ENCODE measurements around the gene METTL22. TPM values are rescaled to one million over a fixed set of nuclear protein-coding genes. Genes with fewer than 3 reads are reported as not detected.

The METTL22 gene, protein sequence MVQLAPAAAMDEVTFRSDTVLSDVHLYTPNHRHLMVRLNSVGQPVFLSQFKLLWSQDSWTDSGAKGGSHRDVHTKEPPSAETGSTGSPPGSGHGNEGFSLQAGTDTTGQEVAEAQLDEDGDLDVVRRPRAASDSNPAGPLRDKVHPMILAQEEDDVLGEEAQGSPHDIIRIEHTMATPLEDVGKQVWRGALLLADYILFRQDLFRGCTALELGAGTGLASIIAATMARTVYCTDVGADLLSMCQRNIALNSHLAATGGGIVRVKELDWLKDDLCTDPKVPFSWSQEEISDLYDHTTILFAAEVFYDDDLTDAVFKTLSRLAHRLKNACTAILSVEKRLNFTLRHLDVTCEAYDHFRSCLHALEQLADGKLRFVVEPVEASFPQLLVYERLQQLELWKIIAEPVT
- total RNA-seq, result 10 to 100 TPM; 24.1 to 41.0 (median 30.8) TPM
- long read RNA-seq, donor 1, full-length matches to known transcripts, result 6 of 17 reads
- long read RNA-seq, donor 1, partial matches to known transcripts, result 3 of 17 reads
- long read RNA-seq, donor 1, other reads (novel, unspliced or antisense), result 8 of 17 reads
- long read RNA-seq, donor 2, full-length matches to known transcripts, result 3 of 8 reads
- long read RNA-seq, donor 2, partial matches to known transcripts, result 1 of 8 reads
- long read RNA-seq, donor 2, other reads (novel, unspliced or antisense), result 4 of 8 reads

- TF ChIP-seq, protein P1, sequence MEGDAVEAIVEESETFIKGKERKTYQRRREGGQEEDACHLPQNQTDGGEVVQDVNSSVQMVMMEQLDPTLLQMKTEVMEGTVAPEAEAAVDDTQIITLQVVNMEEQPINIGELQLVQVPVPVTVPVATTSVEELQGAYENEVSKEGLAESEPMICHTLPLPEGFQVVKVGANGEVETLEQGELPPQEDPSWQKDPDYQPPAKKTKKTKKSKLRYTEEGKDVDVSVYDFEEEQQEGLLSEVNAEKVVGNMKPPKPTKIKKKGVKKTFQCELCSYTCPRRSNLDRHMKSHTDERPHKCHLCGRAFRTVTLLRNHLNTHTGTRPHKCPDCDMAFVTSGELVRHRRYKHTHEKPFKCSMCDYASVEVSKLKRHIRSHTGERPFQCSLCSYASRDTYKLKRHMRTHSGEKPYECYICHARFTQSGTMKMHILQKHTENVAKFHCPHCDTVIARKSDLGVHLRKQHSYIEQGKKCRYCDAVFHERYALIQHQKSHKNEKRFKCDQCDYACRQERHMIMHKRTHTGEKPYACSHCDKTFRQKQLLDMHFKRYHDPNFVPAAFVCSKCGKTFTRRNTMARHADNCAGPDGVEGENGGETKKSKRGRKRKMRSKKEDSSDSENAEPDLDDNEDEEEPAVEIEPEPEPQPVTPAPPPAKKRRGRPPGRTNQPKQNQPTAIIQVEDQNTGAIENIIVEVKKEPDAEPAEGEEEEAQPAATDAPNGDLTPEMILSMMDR (IDR thresholded peaks at IDR 0.05), result no peak
- Histone ChIP-seq H3K4me3 (peak within 1 kb of the TSS; percentile 95), H3K9me3 (no peaks in the 10 kb centered on the region), H3K36me3 (ENCODE audit: low read depth) (no peaks in the 10 kb centered on the region), H3K4me1 (ENCODE audit: low read depth) (peaks cover 9% of the 10 kb centered on the region)
- peak; percentile 93 to 94 (median 94) for DNase-seq
- intact Hi-C loops (cut with DNase I, micrococcal nuclease), result no loop called here
- peak; percentile 100 for ATAC-seq
Observed at GRCh38 chr16:8621572-8622314, at the start of gene METTL22. TSS of gene METTL22 (plus strand) at chr16:8621698. CDS start at chr16:8625666, 3,968 bp downstream.

DNA sequence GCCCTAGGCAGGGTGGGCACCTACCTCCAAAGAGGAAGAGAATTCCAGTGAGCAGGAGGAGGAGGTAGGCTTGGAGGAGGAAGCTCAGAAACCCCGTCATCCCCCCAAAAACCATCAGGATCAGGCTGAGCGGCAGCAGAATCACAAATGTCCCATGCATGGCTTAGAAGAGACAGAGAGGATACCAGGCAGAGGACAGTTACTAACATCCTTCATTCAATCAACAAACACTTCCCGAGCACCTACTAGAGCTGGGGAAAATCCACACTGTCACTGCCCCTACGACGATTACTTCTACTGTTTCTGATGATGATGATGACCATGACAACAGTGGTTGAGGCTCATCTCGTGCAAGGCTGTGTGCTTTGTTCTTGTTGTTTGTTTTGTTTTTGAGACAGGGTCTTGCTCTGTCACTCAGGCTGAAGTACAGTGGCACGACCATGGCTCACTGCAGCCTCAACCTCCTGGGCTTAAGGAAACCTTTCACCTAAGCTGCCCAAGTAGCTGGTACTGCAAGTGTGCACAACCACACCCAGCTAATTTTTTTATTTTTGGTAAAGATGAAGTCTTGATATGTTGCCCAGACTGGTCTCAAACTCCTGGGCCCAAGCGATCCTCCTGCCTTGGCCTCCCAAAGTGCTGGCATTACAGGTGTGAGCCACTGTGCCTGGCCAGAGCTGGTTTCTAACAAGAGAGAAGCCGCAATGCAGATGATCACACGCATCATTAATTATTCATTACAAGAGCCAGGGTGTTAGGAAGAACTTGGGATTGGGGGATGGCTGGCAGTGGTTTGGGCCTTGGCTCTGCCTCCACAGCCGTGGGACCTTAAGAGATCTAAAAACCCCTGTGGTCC lies 49.2 kb upstream of the METTL22 start:
- H3K36me3 ChIP-seq (ENCODE audit: low read depth), result no peaks in the 10 kb centered on the region
- ATAC-seq (no peak), DNase-seq (no peak)
- intact Hi-C loops (cut with DNase I, micrococcal nuclease), result no loop called here
- H3K4me1 ChIP-seq (ENCODE audit: low read depth), result peaks cover 3% of the 10 kb centered on the region
- H3K9me3 ChIP-seq, result no peaks in the 10 kb centered on the region
- H3K4me3 ChIP-seq, result no peak overlapping the region
- TF ChIP-seq, protein P1 (IDR thresholded peaks at IDR 0.05), result no peak

- Histone ChIP-seq H3K9me3 (no peaks in the 10 kb centered on the region), H3K4me1 (ENCODE audit: low read depth) (peaks cover 3% of the 10 kb centered on the region), H3K4me3 (no peak overlapping the region), H3K36me3 (ENCODE audit: low read depth) (no peaks in the 10 kb centered on the region)
- ATAC-seq (peak; percentile 30), DNase-seq (no peak)
- TF ChIP-seq, protein P1 (IDR thresholded peaks at IDR 0.05), result peak; percentile 9
- intact Hi-C loops (cut with DNase I, micrococcal nuclease), result no loop called here
Observed at GRCh38 chr16:8572919-8573724, 48.4 kb upstream of the METTL22 start.

DNA sequence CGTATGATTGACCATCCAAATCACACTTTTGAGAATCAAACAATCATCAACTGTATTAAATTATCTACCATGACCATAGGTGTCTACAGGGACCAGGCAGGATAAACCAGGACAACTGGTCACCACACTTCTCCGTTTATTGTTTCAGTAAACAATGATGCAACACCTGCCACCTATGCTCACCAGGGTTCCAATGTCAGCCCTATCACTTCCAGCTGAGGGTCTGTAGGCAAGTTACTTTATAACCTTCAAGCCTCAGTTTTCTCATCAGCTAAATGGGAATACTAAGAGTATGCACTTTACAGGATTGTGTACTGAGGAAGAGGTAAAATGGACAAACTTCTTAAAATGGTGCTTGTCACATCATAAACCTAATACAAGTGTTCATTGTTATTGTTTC lies 46.1 kb upstream of the METTL22 start:
- Histone ChIP-seq H3K36me3 (ENCODE audit: low read depth) (no peaks in the 10 kb centered on the region), H3K4me1 (ENCODE audit: low read depth) (peaks cover 3% of the 10 kb centered on the region), H3K4me3 (no peak overlapping the region), H3K9me3 (no peaks in the 10 kb centered on the region)
- DNase-seq, result no peak
- intact Hi-C loops (cut with DNase I, micrococcal nuclease), result no loop called here
- TF ChIP-seq, protein P1 (IDR thresholded peaks at IDR 0.05), result no peak
- no peak for ATAC-seq
